HG02678 (cell line): ENCODE results near the gene GAK.

Source experiments
- ATAC-seq: cut with Tn5 transposase; IDR thresholded peaks from one replicate; pipeline ENCODE4 v1.9.1; 2021; ENCODE audit warnings: mild to moderate bottlenecking, moderate library complexity; ENCODE audit not compliant: unreplicated experiment

Gene GAK

DNA sequence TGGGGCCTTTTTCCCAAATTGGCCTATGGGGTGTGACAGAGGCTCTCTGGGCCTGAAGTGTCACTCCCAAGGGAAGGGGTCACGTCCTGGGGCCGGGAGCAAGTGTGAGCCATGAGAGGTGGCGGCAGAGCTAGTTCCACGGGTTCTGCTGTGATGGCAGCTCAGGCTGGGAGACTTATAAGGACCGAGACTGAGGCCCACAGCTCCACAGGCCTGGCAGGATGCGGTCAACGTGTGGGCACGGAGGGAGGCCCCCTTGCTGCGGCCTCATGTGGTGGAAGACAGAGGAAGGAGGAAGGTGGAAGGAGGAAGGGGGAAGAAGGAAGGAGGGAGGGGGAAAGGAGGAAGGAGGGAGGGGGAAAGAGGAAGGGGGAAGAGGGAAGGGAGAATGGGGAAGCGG lies 99.0 kb downstream of the GAK start:
- ATAC-seq = no peak

DNA sequence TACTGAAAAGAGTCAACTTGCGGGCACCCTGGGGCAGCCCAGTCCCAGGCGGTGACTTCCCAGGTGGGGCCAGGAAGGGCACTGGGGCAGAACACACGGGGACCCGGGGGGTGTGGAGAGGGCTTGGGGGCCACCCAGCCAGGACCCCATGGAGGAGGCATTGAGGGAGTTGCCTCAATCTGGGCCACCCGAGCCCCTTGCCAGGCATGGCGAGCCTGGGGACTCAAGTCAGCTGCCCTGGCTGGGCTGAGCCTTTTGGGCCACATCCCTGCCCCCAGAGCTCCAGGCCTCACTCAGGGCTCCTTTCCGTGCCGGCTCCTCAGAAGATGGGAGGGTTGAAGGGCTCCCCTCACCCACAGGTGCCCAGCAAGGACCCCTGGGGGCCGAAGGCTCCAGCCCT lies 99.6 kb downstream of the GAK start:
- no peak for ATAC-seq

DNA sequence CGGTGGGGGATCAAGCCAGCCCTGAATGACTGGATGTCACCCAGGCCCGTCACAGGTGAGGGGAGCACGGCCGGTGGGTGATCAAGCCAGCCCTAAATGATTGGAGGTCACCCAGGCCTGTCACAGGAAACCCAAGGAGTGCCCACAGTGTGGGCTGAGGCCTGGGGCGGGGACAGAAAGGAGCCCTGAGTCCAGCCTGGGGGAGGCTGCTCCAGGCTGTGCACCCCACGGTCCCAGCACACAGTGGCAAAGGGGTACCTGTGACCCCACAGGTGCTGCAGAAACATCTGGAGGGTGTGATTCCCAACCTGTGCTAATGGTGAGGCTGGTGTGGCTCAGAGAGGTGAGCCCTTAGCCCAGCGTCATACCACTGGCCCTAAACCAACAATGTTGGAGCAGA lies 100.0 kb downstream of the GAK start:
- no peak for ATAC-seq

DNA sequence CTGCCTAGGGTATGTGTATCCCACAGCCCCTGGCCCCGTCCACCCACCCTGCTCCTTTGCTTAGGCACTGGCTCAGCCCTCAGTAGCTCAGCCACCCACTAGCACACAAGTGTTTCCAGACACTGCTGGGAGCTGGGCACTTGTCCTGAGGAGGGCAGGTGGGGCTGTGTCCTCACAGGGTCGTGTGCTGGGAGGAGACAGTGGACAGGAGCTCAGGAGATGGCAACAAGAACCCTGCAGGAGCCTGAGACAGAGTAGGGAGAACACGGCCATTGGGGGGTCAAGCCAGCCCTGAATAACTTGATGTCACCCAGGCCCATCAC lies 100.7 kb downstream of the GAK start:
- no peak for ATAC-seq

DNA sequence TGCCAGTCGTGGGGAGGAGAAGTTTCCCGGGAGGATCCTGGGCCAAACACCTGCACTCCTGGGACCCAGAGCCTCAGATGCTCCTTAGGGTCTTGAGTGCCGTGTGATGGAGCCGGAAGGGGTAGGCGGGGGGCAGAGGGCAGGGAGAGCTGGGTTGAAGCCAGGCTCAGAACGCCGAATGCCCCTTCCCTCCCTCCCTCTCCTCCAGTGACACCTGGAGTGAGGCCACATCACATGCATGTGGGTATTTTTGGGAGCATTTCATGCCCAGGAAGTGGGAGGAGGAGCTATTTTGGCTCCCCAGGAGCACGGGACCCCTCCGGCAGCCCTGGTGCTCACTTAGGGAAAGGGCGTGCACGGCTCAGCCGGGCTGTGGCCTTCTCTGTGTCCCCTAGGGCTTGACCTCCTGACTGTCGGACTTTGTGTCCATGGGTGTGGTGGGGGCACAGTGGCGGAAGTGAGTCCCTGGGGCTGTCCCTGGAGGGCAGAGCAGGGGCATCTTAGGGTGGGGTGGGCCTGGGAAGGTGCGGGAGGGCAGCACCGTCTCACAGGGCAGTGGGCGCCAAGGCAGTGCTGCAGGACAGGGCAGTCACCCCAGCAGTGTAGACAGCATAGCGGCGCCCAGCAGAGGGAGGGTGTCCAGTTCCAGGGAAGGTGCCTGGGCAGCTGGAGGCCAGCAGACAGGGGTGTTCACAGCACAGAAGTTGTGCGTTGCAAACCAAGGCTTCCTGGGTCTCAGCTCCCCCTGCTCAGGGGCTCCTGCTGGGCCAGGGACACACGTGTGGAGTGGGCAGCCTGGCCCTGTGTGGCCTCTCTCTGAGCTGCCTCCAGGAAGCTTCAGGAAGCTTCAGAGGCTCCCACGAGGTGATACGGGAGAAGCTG lies 101.3 kb downstream of the GAK start:
- ATAC-seq = no peak

DNA sequence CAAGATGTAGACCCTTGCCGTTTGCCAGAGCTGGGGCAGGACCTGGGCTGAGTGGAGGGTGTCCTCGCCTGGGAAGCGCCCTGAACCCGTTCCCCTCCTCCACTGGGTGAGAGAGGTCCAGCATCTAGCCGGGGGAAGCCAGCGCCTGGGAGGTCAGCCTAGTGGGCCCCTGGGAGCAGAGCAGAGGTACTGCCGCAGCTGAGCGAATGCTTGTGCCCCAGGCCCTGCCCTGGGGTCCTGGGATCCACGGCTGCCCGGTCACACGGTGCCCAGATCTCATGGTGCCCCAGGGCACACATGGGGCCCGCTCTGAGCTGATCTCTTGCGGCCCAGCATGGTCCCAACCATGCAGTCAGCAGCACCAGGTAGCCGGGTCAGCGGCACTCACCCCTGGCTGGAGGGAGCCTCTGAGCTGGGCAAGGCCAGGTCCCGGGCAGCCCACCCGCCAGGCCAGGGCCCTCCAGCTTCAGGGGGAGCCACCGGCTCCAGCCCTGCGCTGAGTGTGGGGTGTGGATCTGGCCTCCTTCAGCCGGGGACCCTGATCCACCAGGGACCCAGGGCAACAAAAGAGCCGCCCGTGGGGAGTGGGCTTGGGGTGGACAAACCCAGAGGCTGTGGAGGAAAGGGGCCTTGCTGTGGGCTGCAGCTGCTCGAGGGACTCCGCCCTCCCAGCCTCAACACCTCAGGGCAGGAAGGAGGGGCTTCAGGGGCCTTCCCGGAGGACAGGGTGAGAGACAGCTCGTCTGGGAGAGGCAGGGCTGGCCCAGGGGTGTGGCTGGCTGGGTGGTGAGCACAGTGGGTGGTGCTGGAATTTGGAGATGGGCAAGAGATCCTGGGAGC lies 102.1 kb downstream of the GAK start:
- ATAC-seq = no peak

DNA sequence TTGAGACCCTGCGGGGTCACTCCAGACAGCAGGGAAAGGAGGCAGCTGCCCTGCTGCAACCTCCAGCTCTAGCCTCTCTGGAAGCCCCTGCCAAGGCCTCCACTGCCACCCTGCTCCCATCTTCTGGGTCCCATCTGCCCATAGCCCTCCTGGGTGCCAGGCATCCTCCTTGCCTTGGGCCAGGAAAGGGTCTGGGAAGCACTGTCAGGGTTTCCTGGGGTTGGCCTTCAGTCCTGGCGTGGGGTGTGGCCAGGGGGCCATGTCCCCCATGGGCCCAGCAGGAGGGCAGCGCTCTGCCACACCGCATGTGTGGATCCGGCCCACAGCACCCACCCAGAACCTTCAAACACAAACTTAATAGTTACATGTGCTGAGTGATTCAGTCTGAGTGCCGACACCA lies 102.8 kb downstream of the GAK start:
- ATAC-seq = no peak

DNA sequence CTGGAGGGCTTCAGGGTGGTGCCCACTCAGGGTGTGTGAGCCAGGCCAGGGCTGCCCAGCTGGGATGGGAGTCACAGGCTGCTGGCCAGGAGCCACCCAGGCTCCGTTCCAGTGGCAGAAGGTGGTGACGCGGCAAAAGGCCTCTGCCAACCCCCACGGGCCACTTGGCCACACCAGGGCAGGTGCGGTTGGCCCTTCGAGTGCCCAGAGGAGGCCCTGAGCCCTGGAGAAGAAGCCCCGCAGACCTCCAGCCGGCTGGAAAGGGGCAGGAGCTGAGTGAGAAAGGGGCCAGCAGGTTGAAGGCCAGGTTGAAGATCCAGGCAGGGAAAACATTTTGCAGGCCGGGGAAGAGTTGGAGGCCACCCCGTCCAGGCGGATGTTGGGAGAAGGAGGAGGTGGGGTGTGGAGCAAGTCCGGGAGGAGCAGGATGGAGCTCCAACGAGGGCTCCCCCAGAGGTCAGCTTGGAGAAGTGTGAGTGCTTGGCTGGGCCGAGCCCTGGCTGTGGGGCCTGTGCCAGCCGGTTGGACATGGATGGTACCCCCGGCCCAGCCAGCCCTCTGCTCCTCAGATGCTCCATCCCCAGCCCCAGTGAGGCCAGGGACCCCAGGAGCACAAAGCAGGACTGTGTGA lies 103.4 kb downstream of the GAK start:
- no peak for ATAC-seq

DNA sequence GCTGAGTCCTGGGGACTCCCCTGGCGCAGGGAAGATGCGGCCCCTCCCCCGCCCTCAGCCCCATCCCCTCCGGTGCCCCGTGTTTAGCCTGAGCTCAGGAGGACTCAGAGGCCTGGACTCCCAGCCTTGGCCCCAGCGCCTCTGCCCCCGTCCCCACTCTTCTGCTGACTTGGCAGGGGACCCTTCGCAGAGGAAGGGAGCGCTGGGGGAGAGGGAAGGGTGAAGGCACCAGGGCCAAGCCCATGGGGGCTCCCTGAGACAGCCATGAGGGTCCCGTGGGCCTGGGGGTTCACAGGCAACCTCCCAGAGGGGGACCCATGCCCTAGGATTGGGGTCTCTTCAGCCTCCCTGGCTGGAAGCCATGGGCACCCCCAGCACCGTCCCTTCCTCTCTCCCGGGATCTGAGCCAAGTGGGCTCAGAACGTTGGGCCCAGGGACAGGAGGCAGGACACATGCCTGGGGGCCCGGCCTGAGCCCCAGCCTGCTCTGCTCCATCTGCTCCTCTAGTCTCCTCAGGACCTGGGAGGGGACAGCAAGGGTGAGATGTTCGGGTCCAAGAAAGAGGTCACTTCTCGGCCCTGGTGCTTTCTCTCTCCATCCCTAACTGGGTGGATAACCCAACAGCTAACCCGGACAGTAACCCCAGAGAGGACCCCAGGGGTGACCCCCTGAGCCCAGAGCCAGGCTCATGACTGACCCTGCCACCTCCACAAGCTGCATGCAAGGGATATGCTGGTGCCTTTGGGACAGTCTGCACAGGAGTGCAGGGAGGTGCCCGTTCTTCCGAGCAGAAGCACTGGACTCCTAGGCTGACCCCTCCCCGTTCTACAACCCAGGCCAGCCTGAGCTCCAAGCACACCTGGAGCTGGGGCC lies 104.7 kb downstream of the GAK start:
- no peak for ATAC-seq

DNA sequence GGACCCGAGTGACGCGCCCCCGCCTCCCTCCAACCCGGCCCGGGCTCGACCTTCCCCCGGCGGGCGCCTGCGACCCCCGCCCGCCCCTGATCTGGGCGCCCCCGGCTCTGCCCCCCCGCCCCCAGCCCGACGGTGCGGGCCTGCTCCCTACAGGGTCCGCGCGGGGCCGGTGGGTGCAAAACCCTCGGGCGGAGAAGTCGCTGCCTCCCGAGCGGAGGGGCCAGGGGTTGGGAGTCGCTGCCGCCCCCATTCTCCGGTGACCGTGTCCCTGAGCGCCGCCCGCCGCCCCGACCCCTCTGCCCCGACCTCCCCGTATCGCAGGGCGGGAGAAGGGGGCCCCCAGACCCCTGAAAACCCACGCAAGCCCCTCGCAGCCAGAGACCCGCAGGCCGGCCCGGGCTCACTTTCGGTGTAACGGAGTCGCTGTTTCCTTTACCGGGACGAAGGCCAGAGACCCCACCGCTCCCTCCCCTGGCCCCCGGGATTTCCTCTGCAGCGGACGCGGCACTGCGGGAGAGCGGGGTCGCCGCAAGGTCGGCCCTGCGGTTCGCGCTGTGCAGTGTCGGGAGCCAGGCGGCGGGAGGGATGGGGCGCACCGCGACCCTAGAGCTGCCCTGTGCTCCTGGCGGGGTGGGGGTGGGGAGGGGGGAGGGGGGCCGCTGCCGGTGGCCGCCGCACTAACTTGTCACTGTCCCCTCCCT lies 105.5 kb downstream of the GAK start:
- no peak for ATAC-seq

DNA sequence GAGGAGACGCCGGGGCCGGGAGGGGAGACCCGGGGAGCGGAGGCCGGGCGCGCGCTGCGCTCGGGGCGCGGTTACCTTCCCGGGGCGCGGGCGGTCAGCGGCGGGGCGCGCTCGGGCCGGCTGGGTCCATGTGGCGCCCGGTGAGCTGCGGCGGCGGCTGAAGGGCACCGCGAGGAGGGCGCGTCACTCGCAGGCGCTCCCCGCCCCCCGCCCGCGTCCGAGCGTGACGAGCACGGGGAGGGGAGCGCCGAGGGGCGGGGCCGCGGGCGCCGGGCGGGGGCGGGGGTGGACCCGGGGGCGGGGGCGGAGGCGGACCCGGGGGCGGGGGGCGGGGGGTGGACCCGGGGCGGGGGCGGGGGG lies 106.2 kb downstream of the GAK start, which contains the start of gene CPLX1:
Gene CPLX1 (minus strand): TSS at position 159 of the 360 bp plus-strand sequence. CDS start 1,607 bp downstream, outside the sequence.
- no peak for ATAC-seq

DNA sequence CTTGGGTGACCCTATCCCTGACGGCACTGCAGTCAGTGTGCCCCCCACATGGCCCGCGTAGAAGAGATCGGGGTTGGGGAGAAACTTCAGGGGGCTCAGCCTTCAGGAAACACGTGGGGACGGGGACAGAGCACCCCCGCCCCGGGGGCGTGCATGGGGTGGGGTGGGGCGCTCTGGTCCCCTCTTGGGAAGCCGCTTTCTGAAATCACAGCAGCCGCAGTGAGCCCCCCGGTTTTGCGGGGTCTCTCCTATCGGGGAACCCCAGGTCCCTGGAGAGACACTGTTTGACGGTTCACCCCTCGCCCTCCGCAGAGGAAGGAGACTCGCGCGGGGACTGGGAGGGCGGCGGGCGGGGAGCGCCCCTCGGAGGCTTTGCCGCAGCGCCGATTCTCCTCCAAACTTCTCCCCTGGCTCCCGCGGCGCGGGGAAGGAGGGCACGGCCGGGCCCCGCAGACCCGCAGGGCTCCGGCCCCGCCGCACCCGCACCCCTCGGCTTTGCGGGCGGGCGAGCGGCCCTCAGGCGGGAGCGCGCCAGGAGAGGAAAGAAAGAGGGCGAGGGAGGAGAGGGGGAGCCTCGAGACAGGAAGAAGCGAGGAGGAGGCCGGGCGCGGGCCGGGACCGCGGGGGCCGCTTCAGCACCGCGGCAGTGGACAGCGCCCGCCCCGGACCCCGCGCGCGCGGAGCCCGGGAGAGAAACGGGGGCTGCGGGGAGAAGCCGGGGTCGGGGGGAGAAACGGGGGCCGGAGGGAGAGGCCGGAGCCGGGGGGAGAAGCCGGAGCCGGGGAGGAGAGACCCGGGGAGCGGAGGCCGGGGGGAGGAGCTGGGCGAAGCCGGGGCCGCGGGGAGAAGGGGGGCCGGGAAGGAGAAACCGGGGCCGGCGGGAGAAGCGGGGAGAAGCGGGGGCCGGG lies 106.8 kb downstream of the GAK start:
- no peak for ATAC-seq

DNA sequence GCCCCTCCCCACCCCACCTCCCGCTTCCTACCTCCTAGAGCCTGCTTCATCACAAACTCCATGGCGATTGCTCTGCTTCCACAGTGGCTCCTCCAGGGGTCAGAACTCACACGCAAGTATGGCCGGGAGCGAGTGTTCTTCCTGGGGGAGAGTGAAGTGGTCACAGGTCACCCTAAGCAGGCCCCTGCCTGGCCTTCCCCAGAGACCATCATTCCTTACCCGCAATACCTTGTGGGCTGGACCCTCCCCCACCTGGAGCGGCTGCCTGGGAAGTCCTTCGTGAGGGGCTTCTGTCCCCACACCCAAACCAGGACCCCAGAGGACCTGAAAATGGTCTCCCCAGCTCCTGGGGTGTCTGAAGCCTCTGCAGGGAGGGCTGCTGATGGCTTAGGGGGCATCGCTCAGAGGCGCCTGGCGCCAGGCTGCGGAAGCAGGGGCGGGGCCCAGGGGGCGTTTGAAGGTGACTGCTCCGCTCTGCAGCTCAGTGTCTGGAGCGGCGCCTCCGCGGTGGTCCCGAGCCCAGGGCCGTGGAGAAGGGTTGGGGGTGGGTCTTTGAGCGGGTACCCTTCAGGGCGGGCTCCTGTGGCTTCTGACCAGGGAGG lies 107.6 kb downstream of the GAK start:
- no peak for ATAC-seq

DNA sequence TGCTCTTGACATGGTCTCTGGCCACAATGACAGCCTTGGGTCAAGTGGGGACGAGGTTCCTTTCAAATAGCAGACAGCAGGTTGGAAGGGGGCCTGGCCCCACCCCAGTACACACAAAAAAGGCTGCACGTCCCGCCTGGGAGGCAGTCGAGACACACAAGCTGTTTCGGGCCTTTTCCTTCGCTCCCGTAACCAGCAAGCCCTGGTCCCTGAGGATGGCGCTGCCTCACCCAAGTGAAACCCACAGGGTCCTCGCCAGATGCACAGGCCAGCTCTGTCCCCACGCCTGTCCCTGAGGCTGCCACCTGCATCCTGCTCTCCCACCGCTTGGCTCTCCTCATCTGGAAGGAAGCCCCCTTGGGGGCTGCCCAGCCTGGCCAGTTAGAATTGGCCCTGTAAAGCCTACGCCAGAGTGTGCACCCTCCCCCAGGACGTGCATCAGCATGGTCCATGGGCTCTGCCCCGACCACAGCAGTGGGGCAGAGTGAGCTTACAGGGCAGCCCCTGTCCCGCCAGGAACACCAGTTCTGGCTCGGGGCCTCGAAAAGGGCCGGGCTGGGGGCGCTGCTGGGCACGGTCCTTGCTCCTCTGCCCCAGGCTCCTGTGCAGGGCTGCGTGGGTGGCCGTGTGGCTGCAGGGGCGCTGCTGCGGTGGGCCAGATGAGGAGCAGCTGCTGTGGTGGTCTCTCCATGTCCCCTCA lies 108.2 kb downstream of the GAK start:
- no peak for ATAC-seq

DNA sequence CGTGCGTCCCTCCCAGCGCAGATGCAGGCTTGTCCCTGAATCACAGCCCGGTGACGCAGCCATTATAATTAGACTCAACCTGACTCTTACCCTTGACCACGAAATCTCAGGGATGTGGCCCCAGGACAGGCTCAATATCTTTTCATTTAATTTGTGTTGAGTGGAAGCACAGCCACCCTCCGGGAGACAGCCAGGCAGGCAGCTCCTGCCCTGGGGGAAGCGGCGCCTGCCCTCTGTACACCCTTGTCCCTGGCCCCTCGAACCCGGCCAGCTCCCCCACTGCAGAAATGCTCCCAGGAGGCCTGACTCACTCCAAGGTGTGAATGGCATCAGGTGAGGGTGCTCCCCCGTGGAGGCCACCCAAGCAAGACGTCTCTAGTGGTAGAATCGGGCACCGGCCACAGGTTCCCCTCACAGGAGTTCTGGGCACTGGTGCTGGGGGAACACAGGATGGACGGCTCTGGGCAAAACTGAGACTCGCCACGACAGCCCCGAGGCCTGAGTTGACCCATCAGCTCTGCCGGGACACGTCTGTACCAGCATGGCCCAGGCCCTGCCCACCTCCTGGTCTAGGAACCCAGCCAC lies 108.8 kb downstream of the GAK start:
- no peak for ATAC-seq

DNA sequence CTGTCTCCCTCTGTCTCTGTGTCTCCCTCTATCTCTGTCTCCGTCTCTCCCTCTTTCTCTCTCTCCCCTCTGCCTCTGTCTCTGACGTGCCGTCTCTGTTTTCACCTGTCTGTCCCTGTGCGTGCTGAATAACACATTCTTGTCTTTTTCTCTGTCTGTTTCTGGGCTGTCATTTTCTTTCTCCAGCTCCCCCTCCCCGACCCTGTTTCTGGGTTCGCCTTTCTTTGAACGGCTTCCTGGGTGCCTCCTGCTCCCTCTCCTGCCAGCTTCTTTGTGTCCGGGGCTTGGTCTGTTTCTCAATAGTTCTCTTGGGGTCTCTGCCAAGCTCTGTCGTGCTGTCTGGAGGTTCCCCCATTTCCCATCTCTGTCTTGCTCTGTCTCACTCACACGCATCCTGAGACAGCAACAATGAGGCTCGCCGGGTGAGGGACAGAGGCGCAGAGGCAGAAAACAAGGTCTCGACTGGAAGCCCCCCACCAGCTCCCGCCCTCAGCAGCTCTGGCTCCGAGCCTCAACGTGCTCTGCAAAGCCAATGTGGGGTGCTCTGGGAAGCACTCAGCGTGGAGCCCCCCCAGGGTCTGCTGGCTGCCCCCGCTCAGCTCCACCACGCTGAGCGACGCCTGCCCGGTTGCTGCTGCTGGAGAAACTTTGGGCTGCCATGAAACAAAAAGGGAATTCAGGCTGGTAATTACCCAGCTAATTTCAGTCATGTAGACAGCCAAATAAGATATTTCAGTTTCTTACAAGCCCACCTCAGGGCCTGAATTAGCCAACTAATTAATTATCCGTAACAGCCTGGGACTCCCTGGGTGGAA lies 109.5 kb downstream of the GAK start:
- ATAC-seq = no peak

DNA sequence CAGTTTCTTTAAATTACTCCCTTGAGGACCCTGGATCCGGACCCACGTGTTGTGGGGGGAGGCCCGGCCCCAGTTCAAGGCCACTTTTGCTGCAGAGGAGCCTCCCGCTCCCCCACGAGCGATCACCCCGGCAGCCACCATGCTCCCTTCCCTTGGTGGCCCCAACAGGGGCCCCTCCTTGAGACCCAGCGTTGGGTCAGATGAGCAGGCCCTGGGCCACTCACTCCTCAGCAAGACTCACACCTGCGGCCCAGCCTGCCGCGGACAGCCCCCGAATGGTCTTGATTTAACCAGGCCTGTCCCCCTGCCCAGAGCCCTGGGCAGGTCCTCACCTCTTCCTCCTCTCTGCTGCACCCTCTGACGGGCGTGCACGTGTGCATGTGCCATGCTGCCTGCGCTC lies 110.5 kb downstream of the GAK start:
- ATAC-seq = no peak
